GM18907 (cell line): ENCODE measurements around the gene CPHXL2.

Experiments
- ATAC-seq: cut with Tn5 transposase; IDR thresholded peaks from one replicate; pipeline ENCODE4 v1.9.1; 2021; ENCODE audit warnings: mild to moderate bottlenecking, moderate library complexity; ENCODE audit not compliant: unreplicated experiment

Gene CPHXL2

GRCh38 chr16:75676909-75677308 is at the start of gene CPHXL2:
Gene CPHXL2 (minus strand): TSS chr16:75677009. CDS start chr16:75676999, 10 bp downstream.
- no peak for ATAC-seq

- no peak for ATAC-seq
These were observed 49.6 kb upstream of the CPHXL2 start, which contains the start of gene CPHXL for GRCh38 chr16:75726390-75726789. Gene CPHXL (minus strand): TSS chr16:75726490. CDS start chr16:75726442, 48 bp downstream.

GRCh38 chr16:75718452-75718851 is 41.6 kb upstream of the CPHXL2 start:
- no peak for ATAC-seq

DNA sequence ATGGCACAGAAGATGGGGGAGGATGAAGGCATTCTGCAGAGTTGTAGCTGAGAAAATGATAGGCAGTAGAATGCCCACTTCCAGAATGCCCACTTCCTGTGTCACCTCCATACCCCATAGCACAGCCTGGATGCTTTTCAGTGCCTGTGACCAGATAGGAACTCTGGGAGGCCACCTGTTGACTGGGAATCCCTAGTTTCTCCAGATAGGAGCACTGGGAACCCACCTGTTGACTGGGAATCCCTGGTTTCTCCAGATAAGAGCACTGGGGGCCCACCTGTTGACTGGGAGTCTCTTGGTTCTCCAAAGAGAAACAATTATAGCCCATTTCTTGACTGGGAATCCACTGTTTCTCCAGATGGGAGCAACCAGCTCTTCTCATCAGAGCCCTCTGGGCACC is 37.9 kb upstream of the CPHXL2 start:
- ATAC-seq, result no peak

GRCh38 chr16:75710344-75710743 is 33.5 kb upstream of the CPHXL2 start:
- ATAC-seq, result no peak

DNA sequence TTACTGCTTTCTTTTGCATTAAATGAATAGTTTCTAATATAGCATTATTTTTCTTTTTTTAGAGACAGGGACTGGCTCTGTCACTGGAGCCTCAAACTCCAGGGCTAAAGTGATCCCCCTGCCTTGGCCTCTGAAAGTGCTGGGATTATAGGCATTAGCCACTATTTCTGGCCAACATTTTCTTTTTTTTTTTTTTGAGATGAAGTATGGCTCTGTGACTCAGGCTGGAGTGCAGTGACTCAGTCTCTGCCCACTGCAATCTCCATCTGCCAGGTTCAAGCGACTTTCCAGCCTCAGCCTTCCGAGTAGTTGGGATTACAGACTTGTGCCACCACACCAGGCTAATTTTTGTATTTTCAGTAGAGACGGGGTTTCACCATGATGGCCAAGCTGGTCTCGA is 26.5 kb upstream of the CPHXL2 start:
- no peak for ATAC-seq

GRCh38 chr16:75702242-75702641 is 25.4 kb upstream of the CPHXL2 start:
- no peak for ATAC-seq

- no peak for ATAC-seq
These were observed 24.6 kb upstream of the CPHXL2 start, which contains the start of gene DUXB for GRCh38 chr16:75701361-75701760. Gene DUXB (minus strand): TSS chr16:75701461. CDS start chr16:75701418, 43 bp downstream.

GRCh38 chr16:75697571-75697970 is 20.8 kb upstream of the CPHXL2 start:
- ATAC-seq, result no peak

DNA sequence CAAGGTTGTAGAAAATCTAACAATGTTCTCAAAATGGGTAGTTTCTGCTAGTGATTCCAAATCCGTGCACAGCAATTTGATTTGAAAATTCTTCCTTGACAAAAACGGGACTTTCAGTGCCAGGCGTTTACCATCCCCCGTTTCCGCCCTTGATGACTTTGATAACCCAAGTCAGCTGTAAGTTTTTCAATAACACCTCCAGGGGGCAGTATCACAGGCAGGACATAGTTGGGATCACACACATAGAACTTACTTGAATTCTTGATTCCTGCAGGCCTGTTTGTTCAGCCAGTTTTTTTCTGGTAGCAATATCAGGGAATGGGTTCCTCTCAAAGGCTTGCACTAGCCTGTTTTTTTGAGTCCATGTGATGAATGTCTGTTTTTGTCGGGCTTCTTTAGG is 18.9 kb upstream of the CPHXL2 start:
- ATAC-seq, result no peak

GRCh38 chr16:75687361-75687760 is 10.6 kb upstream of the CPHXL2 start:
- ATAC-seq, result no peak

DNA sequence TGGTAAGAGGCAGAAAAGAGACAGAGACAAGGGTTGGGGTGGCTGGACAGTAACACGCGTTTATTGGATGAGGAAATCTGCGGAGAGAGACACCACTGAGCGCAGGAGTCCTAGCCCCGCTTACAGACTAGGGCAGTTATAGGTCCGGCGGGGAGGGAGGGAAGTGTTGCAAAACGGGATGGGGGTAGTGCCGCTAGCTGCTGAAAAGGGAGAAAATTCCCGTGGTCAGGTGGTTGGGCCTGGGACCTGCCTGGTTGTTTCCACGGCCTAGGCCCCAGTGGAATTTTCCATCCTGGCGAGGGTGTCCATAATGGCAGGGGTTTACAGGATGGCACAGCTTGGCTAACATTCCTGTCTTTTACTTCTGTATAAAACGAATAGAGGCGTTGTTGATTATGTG is 5.5 kb upstream of the CPHXL2 start:
- ATAC-seq, result no peak

- no peak for ATAC-seq
These were observed 2.6 kb upstream of the CPHXL2 start for GRCh38 chr16:75679366-75679765.

DNA sequence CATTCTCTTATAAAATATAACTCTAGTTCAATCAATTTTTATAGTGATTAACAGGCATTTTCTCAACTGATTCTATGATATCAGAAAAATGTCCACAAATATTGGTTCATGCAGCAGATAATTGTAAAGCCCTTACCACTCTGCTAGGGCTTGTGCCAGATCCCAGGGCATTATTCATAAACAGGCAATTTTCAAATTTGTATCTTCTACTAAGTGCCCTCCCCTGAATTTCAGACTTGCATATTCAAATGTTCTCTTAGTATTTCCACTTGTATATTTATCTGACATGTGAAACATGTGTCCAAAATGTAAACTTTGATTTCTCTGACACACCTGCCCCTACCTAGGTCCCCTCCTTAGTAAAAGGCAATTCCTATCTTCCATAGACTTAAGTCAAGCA is 9.3 kb downstream of the CPHXL2 start:
- ATAC-seq, result no peak

DNA sequence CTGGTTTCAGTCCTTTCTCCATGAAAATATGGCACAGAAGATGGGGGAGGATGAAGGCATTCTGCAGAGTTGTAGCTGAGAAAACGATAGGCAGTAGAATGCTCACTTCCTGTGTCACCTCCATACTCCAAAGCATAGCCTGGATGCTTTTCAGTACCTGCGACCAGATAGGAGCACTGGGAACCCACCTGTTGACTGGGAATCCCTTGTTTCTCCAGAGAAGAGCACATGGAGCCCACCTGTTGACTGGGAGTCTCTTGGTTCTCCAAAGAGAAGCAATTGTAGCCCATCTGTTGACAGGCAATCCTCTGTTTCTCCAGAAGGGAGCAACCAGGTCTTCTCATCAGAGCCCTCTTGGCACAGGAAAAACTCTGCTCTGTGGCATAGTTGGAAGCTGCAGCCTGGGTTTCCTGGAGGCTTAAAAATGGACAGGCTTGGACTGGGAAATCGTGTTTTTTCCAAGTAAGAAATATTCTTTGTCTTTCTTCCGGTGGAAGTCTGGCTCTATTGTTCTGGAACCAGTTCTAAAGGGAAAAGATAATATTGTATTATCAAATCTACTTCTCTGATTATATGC is 16.0 kb downstream of the CPHXL2 start:
- ATAC-seq, result no peak

DNA sequence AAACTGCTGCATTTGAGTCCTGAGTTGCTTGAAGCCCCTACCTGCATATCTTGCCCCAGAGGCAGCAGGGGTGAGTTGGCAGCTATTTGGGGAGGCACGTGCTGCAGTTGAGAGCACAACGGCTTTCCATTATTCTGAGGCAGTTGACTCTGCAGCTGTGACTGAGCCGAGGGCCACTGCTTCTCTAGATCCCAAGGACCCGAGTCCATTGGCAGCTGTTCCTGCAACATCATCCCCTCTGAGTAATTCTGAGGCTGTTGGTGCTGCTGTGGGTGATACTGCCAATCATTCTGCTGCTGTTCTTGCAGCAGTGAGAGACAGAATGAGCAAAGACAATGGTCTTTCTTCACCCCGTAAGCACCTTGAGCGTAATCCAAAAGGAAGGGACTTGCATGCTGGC is 16.5 kb downstream of the CPHXL2 start:
- no peak for ATAC-seq

GRCh38 chr16:75658175-75658574 is 18.6 kb downstream of the CPHXL2 start:
- no peak for ATAC-seq

- ATAC-seq, result no peak
These were observed 22.9 kb downstream of the CPHXL2 start for GRCh38 chr16:75653922-75654321.

DNA sequence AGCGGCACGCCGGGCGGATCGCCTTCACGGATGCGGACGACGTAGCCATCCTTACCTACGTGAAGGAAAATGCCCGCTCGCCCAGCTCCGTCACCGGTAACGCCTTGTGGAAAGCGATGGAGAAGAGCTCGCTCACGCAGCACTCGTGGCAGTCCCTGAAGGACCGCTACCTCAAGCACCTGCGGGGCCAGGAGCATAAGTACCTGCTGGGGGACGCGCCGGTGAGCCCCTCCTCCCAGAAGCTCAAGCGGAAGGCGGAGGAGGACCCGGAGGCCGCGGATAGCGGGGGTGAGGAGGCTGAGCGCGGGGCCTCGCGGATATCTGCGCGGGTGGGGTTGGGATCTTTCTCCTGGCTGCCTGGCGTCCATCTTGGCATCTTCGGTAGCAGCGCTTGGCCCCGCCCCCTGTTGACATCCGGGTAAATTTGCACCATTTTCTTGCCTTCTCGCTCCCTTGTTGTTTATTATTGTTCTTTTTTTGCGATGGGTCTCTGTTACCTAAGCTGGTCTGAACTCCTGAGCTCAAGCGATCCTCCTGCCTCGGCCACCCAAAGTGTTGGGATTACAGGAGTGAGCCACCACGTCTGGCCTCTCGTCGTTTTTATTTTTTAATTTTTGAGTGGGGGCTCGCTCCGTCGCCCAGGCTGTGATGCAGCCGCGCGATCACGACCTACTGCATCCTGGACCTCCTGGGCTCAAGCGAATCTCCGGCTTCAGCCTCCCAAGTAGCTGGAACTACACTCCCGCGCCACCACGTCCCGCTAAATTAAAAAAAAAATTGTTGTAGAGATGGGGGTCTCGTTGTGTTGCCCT is 28.3 kb downstream of the CPHXL2 start:
- peak; percentile 49 for ATAC-seq

DNA sequence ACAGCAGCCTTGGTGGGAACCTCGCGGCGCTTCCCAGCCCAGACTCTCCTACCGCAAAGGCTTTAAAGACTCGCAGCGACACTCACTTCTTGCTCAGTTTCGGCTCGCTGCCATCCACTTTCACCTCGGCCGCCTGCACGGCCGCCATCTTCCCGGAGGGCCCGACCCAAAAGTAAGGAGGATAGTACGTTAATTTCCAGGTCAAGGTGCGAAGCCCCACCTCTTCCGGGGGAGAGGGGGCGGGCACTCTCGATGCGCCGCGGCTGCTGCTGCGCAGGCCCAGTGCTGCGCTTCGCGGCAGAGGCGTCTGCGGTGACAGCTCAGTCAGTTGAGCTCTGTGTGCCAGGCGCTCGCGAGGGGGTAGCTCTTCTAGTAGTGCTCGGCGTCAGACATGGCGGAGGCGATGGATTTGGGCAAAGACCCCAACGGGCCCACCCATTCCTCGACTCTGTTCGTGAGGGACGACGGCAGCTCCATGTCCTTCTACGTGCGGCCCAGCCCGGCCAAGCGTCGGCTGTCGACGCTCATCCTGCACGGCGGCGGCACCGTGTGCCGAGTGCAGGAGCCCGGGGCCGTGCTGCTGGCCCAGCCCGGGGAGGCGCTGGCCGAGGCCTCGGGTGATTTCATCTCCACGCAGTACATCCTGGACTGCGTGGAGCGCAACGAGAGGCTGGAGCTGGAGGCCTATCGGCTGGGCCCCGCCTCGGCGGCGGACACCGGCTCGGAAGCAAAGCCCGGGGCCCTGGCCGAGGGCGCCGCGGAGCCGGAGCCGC is 29.1 kb downstream of the CPHXL2 start, which contains the start of the genes KARS1 and TERF2IP:
KARS1 (minus strand) TSS at position 174 of the 773 bp plus-strand sequence; CDS start at position 148, 26 bp downstream.
TERF2IP (plus strand) TSS at position 282 of the 773 bp plus-strand sequence; CDS start at position 392, 110 bp downstream.
- peak; percentile 87 for ATAC-seq

DNA sequence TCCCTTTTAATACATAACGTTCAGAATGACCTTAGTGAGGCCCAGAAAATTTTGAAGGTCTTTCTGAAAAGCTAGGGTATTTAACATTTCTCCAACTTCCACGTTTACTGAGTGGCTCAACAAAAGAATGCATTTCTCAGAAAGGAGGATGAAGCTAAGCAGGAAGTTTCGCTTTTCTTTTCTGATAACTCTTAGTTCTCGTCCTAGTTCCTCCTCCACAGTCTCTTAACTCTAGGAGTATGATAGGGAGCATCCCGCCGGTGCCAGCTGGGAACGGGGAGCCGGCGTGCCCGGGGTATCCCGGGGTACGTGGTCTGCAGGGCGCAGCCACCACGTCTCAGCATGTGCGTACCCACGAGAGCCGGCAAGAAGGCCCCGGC is 29.7 kb downstream of the CPHXL2 start:
- ATAC-seq, result peak; percentile 29
